Activated effector memory CD4-positive, alpha-beta T cell treated with anti-CD3 and anti-CD28 coated beads, Interleukin-2, amount 50 U/mL, for 16 hours (primary cell): ENCODE measurements around the gene PPP1R12C.

ENCODE experiments used
- DNase-seq: peaks from one replicate; pipeline ENCODE4 v3.0.0-alpha.2; 2020

Gene PPP1R12C

GRCh38 chr19:55041627-55042343 lies 75.7 kb downstream of the PPP1R12C start:
- no peak for DNase-seq

- no peak for DNase-seq
Observed at GRCh38 chr19:55041244-55041626, 76.2 kb downstream of the PPP1R12C start.
